Fibroblast of lung (primary cell): ENCODE results near the gene SNCG. TPM values are rescaled to one million over a fixed set of nuclear protein-coding genes. Genes with fewer than 3 reads are reported as not detected.

ENCODE experiments used
- DNase-seq, 2 donors: peaks; one replicate each; pipeline versions ENCODE4 v3.0.0 to v3.0.0-alpha.2; 2010; ENCODE audit warnings: low read depth in 2 of 2
- H2AFZ ChIP-seq: 2 replicates; pipeline ENCODE4 v1.5.1; 2012; ENCODE audit warnings: low read length, control low read depth, inconsistent platforms
- H3K27ac ChIP-seq: 2 replicates; pipeline ENCODE4 v1.5.1; 2011; ENCODE audit warnings: low read length, control low read depth; ENCODE audit not compliant: insufficient read depth
- H3K27me3 ChIP-seq: 2 replicates; pipeline ENCODE4 v1.5.1; 2011; ENCODE audit warnings: mild to moderate bottlenecking, low read length; ENCODE audit not compliant: control insufficient read depth, insufficient read depth
- H3K36me3 ChIP-seq: 2 replicates; pipeline ENCODE4 v1.5.1; 2011; ENCODE audit warnings: low read length; ENCODE audit not compliant: control insufficient read depth, insufficient read depth
- H3K4me1 ChIP-seq: 2 replicates; pipeline ENCODE4 v1.5.1; 2011; ENCODE audit warnings: low read length; ENCODE audit not compliant: control insufficient read depth, insufficient read depth; ENCODE audit errors: extremely low read depth
- H3K4me2 ChIP-seq: 2 replicates; pipeline ENCODE4 v1.5.1; 2011; ENCODE audit warnings: low read length, control low read depth; ENCODE audit not compliant: insufficient read depth; ENCODE audit errors: extremely low read depth
- H3K4me3 ChIP-seq, 4 experiments: fragments of 200-600 bp in 1 of 4; sonication (generic) in 1 of 4; replicated peaks in 1 of 4; 2 replicates each; pipeline ENCODE4 v1.5.1; 2011 to 2016; ENCODE audit warnings: low read length in 4 of 4, low read depth in 3 of 4, mild to moderate bottlenecking in 3 of 4, control low read depth in 2 of 4, inconsistent platforms in 1 of 4, mixed read lengths in 1 of 4; ENCODE audit not compliant: insufficient read depth in 1 of 4; ENCODE audit errors: control extremely low read depth in 1 of 4
- H3K79me2 ChIP-seq: 2 replicates; pipeline ENCODE4 v1.5.1; 2012; ENCODE audit warnings: mild to moderate bottlenecking, low read length, inconsistent platforms; ENCODE audit not compliant: control insufficient read depth, insufficient read depth
- H3K9ac ChIP-seq: 2 replicates; pipeline ENCODE4 v1.5.1; 2011; ENCODE audit warnings: mild to moderate bottlenecking, low read length, control low read depth; ENCODE audit not compliant: insufficient read depth
- H3K9me3 ChIP-seq: 2 replicates; pipeline ENCODE4 v1.5.1; 2012; ENCODE audit warnings: low read depth, low read length; ENCODE audit not compliant: control insufficient read depth, insufficient read depth
- H4K20me1 ChIP-seq: 2 replicates; pipeline ENCODE4 v1.5.1; 2011; ENCODE audit warnings: low read length; ENCODE audit not compliant: control insufficient read depth, insufficient read depth; ENCODE audit errors: extremely low read depth
- CTCF ChIP-seq, 2 donors: IDR thresholded peaks in 1 of 2; conservative IDR thresholded peaks in 1 of 2; 1 replicate in 1 of 2; 2 replicates in 1 of 2; pipeline ENCODE4 v1.5.1; 2011 to 2012; ENCODE audit warnings: low read length in 2 of 2, control low read depth in 1 of 2, inconsistent platforms in 1 of 2, low read depth in 1 of 2, mild to moderate bottlenecking in 1 of 2
- EZH2 ChIP-seq: IDR thresholded peaks from 2 replicates; pipeline ENCODE4 v1.5.1; 2012; ENCODE audit warnings: low read length, control low read depth, mild to moderate bottlenecking; ENCODE audit errors: missing control alignments
- polyA plus RNA-seq, 2 donors: library from polyadenylated mRNA; depleted of rRNA in 1 of 2; stranded (reverse) in 1 of 2; unstranded in 1 of 2; fragments of >200 nt; gene quantifications; 2 replicates each; pipeline ENCODE4 v1.2.1, GENCODE V29; 2011 to 2012; ENCODE audit warnings: missing spikeins in 1 of 2
- total RNA-seq: library from RNA; depleted of rRNA; stranded (reverse); fragments of >200 nt; gene quantifications from 2 replicates; pipeline ENCODE4 v1.2.1, GENCODE V29; 2014

The SNCG gene
- total and polyA plus RNA-seq, 2 donors (not counting 1 experiment from before 2014, with no cell fraction given): 21.3 to 34.4 TPM

GRCh38 chr10:86961481-86962091 lies 3.2 kb downstream of the SNCG start:
- Histone ChIP-seq H3K79me2 (no peaks in the 10 kb centered on the region), H3K9ac (no peak overlapping the region), H3K4me3 (no peak overlapping the region), H3K27me3 (no peaks in the 10 kb centered on the region), H3K27ac (no peak overlapping the region), H3K4me2 (no peak overlapping the region), H2AFZ (no peak overlapping the region), H3K36me3 (no peaks in the 10 kb centered on the region), H3K4me1 (peaks cover 24% of the 10 kb centered on the region), H3K9me3 (no peaks in the 10 kb centered on the region), H4K20me1 (no peaks in the 10 kb centered on the region)
- no peak for DNase-seq
- TF ChIP-seq EZH2: no peak
- no peak for TF ChIP-seq CTCF (conservative IDR thresholded peaks at IDR 0.05 in 1 of 2, IDR thresholded peaks at IDR 0.05 in 1 of 2; ENCODE audit: low read depth in 1 of 2, low read length in 2 of 2)

- Histone ChIP-seq H3K79me2 (peaks cover 1% of the 10 kb centered on the region), H3K4me1 (peaks cover 31% of the 10 kb centered on the region), H3K36me3 (no peaks in the 10 kb centered on the region), H4K20me1 (no peaks in the 10 kb centered on the region), H3K4me2 (no peak overlapping the region), H3K9ac (no peak overlapping the region), H3K9me3 (no peaks in the 10 kb centered on the region), H2AFZ (no peak overlapping the region), H3K27me3 (no peaks in the 10 kb centered on the region), H3K27ac (no peak overlapping the region), H3K4me3 (no peak overlapping the region)
- TF ChIP-seq CTCF (conservative IDR thresholded peaks at IDR 0.05 in 1 of 2, IDR thresholded peaks at IDR 0.05 in 1 of 2; ENCODE audit: low read depth in 1 of 2, low read length in 2 of 2) (no peak), EZH2 (no peak)
- no peak for DNase-seq
Measured at GRCh38 chr10:86962136-86962980, 4.0 kb downstream of the SNCG start.

GRCh38 chr10:86962981-86963310 lies 4.5 kb downstream of the SNCG start:
- no peak for TF ChIP-seq CTCF (conservative IDR thresholded peaks at IDR 0.05 in 1 of 2, IDR thresholded peaks at IDR 0.05 in 1 of 2; ENCODE audit: low read depth in 1 of 2, low read length in 2 of 2)
- TF ChIP-seq EZH2: no peak
- H2AFZ ChIP-seq: no peak overlapping the region
- peaks cover 36% of the 10 kb centered on the region for H3K4me1 ChIP-seq
- H3K9ac ChIP-seq: no peak overlapping the region
- H3K79me2 ChIP-seq: peaks cover 6% of the 10 kb centered on the region
- H4K20me1 ChIP-seq: no peaks in the 10 kb centered on the region
- H3K27me3 ChIP-seq: no peaks in the 10 kb centered on the region
- no peak overlapping the region for H3K4me2 ChIP-seq
- no peaks in the 10 kb centered on the region for H3K9me3 ChIP-seq
- no peak overlapping the region for H3K4me3 ChIP-seq
- H3K36me3 ChIP-seq: no peaks in the 10 kb centered on the region
- DNase-seq: no peak
- no peak overlapping the region for H3K27ac ChIP-seq
